ENCODE results near the gene GLIPR1L2.

Gene GLIPR1L2

DNA sequence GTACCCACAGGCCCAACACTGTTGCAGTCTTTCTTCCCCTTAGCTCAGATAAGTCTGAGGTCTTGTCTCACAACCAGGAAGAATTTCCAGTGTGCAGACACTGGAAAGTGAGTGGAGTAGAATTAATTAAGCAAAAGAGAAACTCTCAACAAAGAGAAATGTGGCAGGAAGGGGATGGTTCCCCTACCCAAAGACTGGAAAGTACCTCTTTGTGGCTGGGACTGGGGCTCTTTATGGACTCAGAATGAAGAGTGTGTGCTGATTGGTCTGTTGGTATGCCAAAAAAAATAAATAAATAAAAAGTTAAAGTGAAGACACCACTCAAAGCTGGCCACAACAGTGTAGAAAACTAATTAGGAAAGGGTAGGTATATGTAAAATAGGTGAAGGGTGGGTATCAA is 30.0 kb upstream of the GLIPR1L2 start:
- no peaks in the 10 kb centered on the region for H3K36me3 ChIP-seq (ENCODE audit: low read length)
- H3K27me3 ChIP-seq (ENCODE audit: low read length), result no peaks in the 10 kb centered on the region
- H4K20me1 ChIP-seq (ENCODE audit: low read depth, low read length), result no peaks in the 10 kb centered on the region
- H2AFZ ChIP-seq (ENCODE audit: low read depth, low read length, severe bottlenecking), result no peak overlapping the region
- H3K79me2 ChIP-seq (ENCODE audit: insufficient read depth, low read length), result no peaks in the 10 kb centered on the region
- TF ChIP-seq, protein P1, sequence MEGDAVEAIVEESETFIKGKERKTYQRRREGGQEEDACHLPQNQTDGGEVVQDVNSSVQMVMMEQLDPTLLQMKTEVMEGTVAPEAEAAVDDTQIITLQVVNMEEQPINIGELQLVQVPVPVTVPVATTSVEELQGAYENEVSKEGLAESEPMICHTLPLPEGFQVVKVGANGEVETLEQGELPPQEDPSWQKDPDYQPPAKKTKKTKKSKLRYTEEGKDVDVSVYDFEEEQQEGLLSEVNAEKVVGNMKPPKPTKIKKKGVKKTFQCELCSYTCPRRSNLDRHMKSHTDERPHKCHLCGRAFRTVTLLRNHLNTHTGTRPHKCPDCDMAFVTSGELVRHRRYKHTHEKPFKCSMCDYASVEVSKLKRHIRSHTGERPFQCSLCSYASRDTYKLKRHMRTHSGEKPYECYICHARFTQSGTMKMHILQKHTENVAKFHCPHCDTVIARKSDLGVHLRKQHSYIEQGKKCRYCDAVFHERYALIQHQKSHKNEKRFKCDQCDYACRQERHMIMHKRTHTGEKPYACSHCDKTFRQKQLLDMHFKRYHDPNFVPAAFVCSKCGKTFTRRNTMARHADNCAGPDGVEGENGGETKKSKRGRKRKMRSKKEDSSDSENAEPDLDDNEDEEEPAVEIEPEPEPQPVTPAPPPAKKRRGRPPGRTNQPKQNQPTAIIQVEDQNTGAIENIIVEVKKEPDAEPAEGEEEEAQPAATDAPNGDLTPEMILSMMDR (IDR thresholded peaks at IDR 0.05; ENCODE audit: insufficient read depth, low read length, poor library complexity, severe bottlenecking), result no peak
- no peak for TF ChIP-seq EZH2phosphoT487 (conservative IDR thresholded peaks at IDR 0.05; ENCODE audit: low read length)
- H3K9me2 ChIP-seq (replicated peaks; ENCODE audit: insufficient read depth, low read length), result no peaks in the 10 kb centered on the region
- no peaks in the 10 kb centered on the region for H3F3A ChIP-seq (ENCODE audit: insufficient read depth)
- H3K27ac ChIP-seq (ENCODE audit: low read depth, low read length), result no peak overlapping the region
- no peak overlapping the region for H3K4me3 ChIP-seq (ENCODE audit: insufficient read depth, low read length, poor library complexity, severe bottlenecking)
- no peaks in the 10 kb centered on the region for H3K9me3 ChIP-seq (ENCODE audit: insufficient read depth, low read length)
- no peak overlapping the region for H3K4me2 ChIP-seq (ENCODE audit: low read depth, low read length, poor library complexity, severe bottlenecking)
- no peak overlapping the region for H3K9ac ChIP-seq (ENCODE audit: low read length)

DNA sequence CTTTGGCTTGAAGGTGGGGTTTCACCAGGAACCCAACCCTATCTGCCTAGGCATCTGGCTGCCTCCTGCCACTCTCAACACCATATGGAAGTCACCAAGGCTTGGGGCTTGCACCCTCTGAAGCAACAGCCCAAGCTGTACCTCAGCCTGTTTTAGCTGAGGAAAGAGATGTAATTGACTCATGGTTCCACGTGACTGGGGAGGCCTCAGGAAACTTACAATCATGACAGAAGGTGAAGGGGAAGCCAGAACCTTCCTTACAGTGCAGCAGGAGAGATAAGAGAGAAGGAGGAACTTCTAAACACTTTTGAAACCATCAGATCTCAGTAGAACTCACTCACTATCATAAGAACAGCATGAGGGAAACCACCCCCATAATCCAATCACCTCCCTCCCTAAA is 29.5 kb upstream of the GLIPR1L2 start:
- no peak overlapping the region for H3K27ac ChIP-seq (ENCODE audit: low read depth, low read length)

DNA sequence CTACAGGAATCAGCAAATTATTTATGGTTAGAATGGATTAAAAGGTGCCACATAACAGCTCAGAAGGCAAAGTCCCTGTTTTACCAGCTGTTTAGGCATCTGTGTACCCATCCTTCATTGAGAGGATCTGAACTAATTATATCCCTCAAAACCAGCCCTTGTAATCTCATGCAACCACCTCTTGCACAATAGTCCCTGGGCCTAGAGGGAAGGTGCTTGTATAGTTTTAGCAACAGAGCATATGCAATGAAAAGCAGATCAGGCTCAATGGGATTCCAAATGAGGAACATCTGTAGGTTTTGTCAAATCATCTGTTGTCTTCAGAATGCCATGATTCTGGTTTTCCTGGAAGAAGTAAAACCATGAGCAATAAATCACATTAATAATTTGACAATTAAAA is 26.0 kb upstream of the GLIPR1L2 start:
- H3K79me2 ChIP-seq (ENCODE audit: insufficient read depth, low read length), result no peaks in the 10 kb centered on the region
- H3K9me3 ChIP-seq (ENCODE audit: insufficient read depth, low read length), result no peaks in the 10 kb centered on the region
- H3K4me3 ChIP-seq (ENCODE audit: insufficient read depth, low read length, poor library complexity, severe bottlenecking), result no peak overlapping the region
- no peak overlapping the region for H3K9ac ChIP-seq (ENCODE audit: low read length)
- no peak overlapping the region for H2AFZ ChIP-seq (ENCODE audit: low read depth, low read length, severe bottlenecking)
- no peaks in the 10 kb centered on the region for H3K27me3 ChIP-seq (ENCODE audit: low read length)
- H3K9me2 ChIP-seq (replicated peaks; ENCODE audit: insufficient read depth, low read length), result no peaks in the 10 kb centered on the region
- no peaks in the 10 kb centered on the region for H3K36me3 ChIP-seq (ENCODE audit: low read length)
- TF ChIP-seq, protein P1 (IDR thresholded peaks at IDR 0.05; ENCODE audit: insufficient read depth, low read length, poor library complexity, severe bottlenecking), result no peak
- no peak for TF ChIP-seq EZH2phosphoT487 (conservative IDR thresholded peaks at IDR 0.05; ENCODE audit: low read length)
- no peaks in the 10 kb centered on the region for H3F3A ChIP-seq (ENCODE audit: insufficient read depth)
- no peak overlapping the region for H3K27ac ChIP-seq (ENCODE audit: low read depth, low read length)
- H4K20me1 ChIP-seq (ENCODE audit: low read depth, low read length), result no peaks in the 10 kb centered on the region
- no peak overlapping the region for H3K4me2 ChIP-seq (ENCODE audit: low read depth, low read length, poor library complexity, severe bottlenecking)

More for the DNA sequence above, 29.5 kb upstream of the GLIPR1L2 start:
- no peaks in the 10 kb centered on the region for H3K9me2 ChIP-seq (replicated peaks; ENCODE audit: insufficient read depth, low read length)
- no peak overlapping the region for H2AFZ ChIP-seq (ENCODE audit: low read depth, low read length, severe bottlenecking)
- H3K36me3 ChIP-seq (ENCODE audit: low read length), result no peaks in the 10 kb centered on the region
- no peaks in the 10 kb centered on the region for H3K9me3 ChIP-seq (ENCODE audit: insufficient read depth, low read length)
- no peak overlapping the region for H3K4me3 ChIP-seq (ENCODE audit: insufficient read depth, low read length, poor library complexity, severe bottlenecking)
- H3K27me3 ChIP-seq (ENCODE audit: low read length), result no peaks in the 10 kb centered on the region
- H3K9ac ChIP-seq (ENCODE audit: low read length), result no peak overlapping the region
- H3K4me2 ChIP-seq (ENCODE audit: low read depth, low read length, poor library complexity, severe bottlenecking), result no peak overlapping the region
- TF ChIP-seq EZH2phosphoT487 (conservative IDR thresholded peaks at IDR 0.05; ENCODE audit: low read length), result no peak
- TF ChIP-seq, protein P1 (IDR thresholded peaks at IDR 0.05; ENCODE audit: insufficient read depth, low read length, poor library complexity, severe bottlenecking), result no peak
- H4K20me1 ChIP-seq (ENCODE audit: low read depth, low read length), result no peaks in the 10 kb centered on the region
- no peaks in the 10 kb centered on the region for H3F3A ChIP-seq (ENCODE audit: insufficient read depth)
- no peaks in the 10 kb centered on the region for H3K79me2 ChIP-seq (ENCODE audit: insufficient read depth, low read length)
